ENCODE data around the gene CCNF. TPM values are rescaled to one million over a fixed set of nuclear protein-coding genes. Genes with fewer than 3 reads are reported as not detected.

The CCNF gene
- polyA plus RNA-seq, 3 donors: 0.34 to 0.97 (median 0.68) TPM

GRCh38 chr16:2487517-2487842 is 58.2 kb downstream of the CCNF start:
- peaks cover 29 to 33% of the 10 kb centered on the region in 2 donors for H3K4me1 ChIP-seq (ENCODE audit: control insufficient read depth in 1 of 2, insufficient read depth in 2 of 2, low read length in 2 of 2)
- H3K4me2 ChIP-seq (replicated peaks; ENCODE audit: extremely low read depth, low read length, poor library complexity, severe bottlenecking): peak overlapping the region; percentile 57

GRCh38 chr16:2487903-2488531 is 58.8 kb downstream of the CCNF start:
- peak overlapping the region; percentile 48 for H3K9ac ChIP-seq (ENCODE audit: insufficient read depth, low read length, poor library complexity, severe bottlenecking)
- H3K4me1 ChIP-seq (ENCODE audit: control insufficient read depth in 1 of 2, insufficient read depth in 2 of 2, low read length in 2 of 2): peaks cover 29 to 33% of the 10 kb centered on the region in 2 donors
- Mint-ChIP-seq H3K27ac (peak overlapping the region; percentile 80 to 93 (median 90)), H3K4me1 (peaks cover 34% of the 10 kb centered on the region), H3K27me3 (ENCODE audit: low read depth in 3 of 3) (peaks cover 2 to 4% (median 2%) of the 10 kb centered on the region in 3 donors), H3K4me3 (peak overlapping the region; percentile 49 to 86), H3K9me3 (peaks cover 0 to 2% (median 0%) of the 10 kb centered on the region in 7 donors), H3K36me3 (peaks cover 19 to 28% of the 10 kb centered on the region in 2 donors)
- DNase-seq: peak; percentile 68 to 82 (median 75)
- peak overlapping the region; percentile 57 for H3K4me2 ChIP-seq (replicated peaks; ENCODE audit: extremely low read depth, low read length, poor library complexity, severe bottlenecking)
- H3K79me2 ChIP-seq (ENCODE audit: insufficient read depth, low read length): peaks cover 39% of the 10 kb centered on the region
- peak overlapping the region; percentile 69 for H2AFZ ChIP-seq (ENCODE audit: insufficient read depth, low read depth, low read length, poor library complexity, severe bottlenecking)
- peak overlapping the region in 1 of 3 experiments; percentile 10 for H3K4me3 ChIP-seq (replicated peaks in 1 of 3; ENCODE audit: low read depth in 2 of 3, low read length in 3 of 3)
- H3K9me3 ChIP-seq (replicated peaks in 1 of 2; ENCODE audit: control insufficient read depth in 1 of 2, insufficient read depth in 1 of 2, low read length in 2 of 2): no peaks in the 10 kb centered on the region
- peaks cover 0 to 10% of the 10 kb centered on the region in 2 donors for H3K36me3 ChIP-seq (replicated peaks in 1 of 2; ENCODE audit: control insufficient read depth in 1 of 2, insufficient read depth in 2 of 2, low read length in 2 of 2)
- H3K27ac ChIP-seq (ENCODE audit: low read depth in 1 of 2, low read length in 2 of 2): peak overlapping the region in 1 of 2 donors; percentile 28
- no peak for TF ChIP-seq CTCF (IDR thresholded peaks at IDR 0.05)
- WGBS (ENCODE audit: insufficient coverage): 18% methylated on average over 4 of the region's 15 CpGs
- intact Hi-C loops (cut with micrococcal nuclease): loop anchor here in 1 of 2 donors (1.0 to 5.0 kb wide), 2 partner anchors 13 to 146 kb away; partner anchors contain the start of genes ABCA3 and TBC1D24
- H3K27me3 ChIP-seq (ENCODE audit: control insufficient read depth in 2 of 2, insufficient read depth in 2 of 2, low read length in 2 of 2): no peaks in the 10 kb centered on the region
- peaks cover 3% of the 10 kb centered on the region for H4K20me1 ChIP-seq (ENCODE audit: insufficient read depth, low read length)

More at GRCh38 chr16:2487517-2487842, 58.2 kb downstream of the CCNF start:
- H3K9ac ChIP-seq (ENCODE audit: insufficient read depth, low read length, poor library complexity, severe bottlenecking): peak overlapping the region; percentile 49
- H3K4me3 Mint-ChIP-seq: peak overlapping the region; percentile 66 to 86
- peaks cover 39% of the 10 kb centered on the region for H3K4me1 Mint-ChIP-seq
- peak overlapping the region; percentile 69 for H2AFZ ChIP-seq (ENCODE audit: insufficient read depth, low read depth, low read length, poor library complexity, severe bottlenecking)
- H3K27me3 ChIP-seq (ENCODE audit: control insufficient read depth in 2 of 2, insufficient read depth in 2 of 2, low read length in 2 of 2): no peaks in the 10 kb centered on the region
- H3K27me3 Mint-ChIP-seq (ENCODE audit: low read depth in 3 of 3): peaks cover 2 to 4% (median 4%) of the 10 kb centered on the region in 3 donors
- peaks cover 0 to 2% (median 0%) of the 10 kb centered on the region in 7 donors for H3K9me3 Mint-ChIP-seq
- H3K36me3 ChIP-seq (replicated peaks in 1 of 2; ENCODE audit: control insufficient read depth in 1 of 2, insufficient read depth in 2 of 2, low read length in 2 of 2): peaks cover 0 to 10% of the 10 kb centered on the region in 2 donors
- DNase-seq: no peak
- 27% methylated on average over 7 of the region's 8 CpGs for WGBS (ENCODE audit: insufficient coverage)
- no peaks in the 10 kb centered on the region for H3K9me3 ChIP-seq (replicated peaks in 1 of 2; ENCODE audit: control insufficient read depth in 1 of 2, insufficient read depth in 1 of 2, low read length in 2 of 2)
- H3K27ac Mint-ChIP-seq: peak overlapping the region; percentile 80 to 93 (median 90)
- H3K27ac ChIP-seq (ENCODE audit: low read depth in 1 of 2, low read length in 2 of 2): peak overlapping the region; percentile 2 to 28
- intact Hi-C loops (cut with micrococcal nuclease): loop anchor here in 1 of 2 donors (5.0 kb wide), 1 partner anchor 145 kb away; the partner anchor contains the start of gene ABCA3
- H4K20me1 ChIP-seq (ENCODE audit: insufficient read depth, low read length): peaks cover 9% of the 10 kb centered on the region
- peaks cover 19 to 29% of the 10 kb centered on the region in 2 donors for H3K36me3 Mint-ChIP-seq
- peaks cover 45% of the 10 kb centered on the region for H3K79me2 ChIP-seq (ENCODE audit: insufficient read depth, low read length)
- peak overlapping the region in 1 of 3 experiments; percentile 10 for H3K4me3 ChIP-seq (replicated peaks in 1 of 3; ENCODE audit: low read depth in 2 of 3, low read length in 3 of 3)
- TF ChIP-seq CTCF (IDR thresholded peaks at IDR 0.05): no peak

Measured in CD14-positive monocyte (primary cell).